Measurements from ENCODE around the gene CHERP. TPM values are rescaled to one million over a fixed set of nuclear protein-coding genes. Genes with fewer than 3 reads are reported as not detected.

CHERP gene
- total RNA-seq, 4 donors from 2014 or later: 9.8 to 22.5 (median 12.6) TPM

- no peak for TF ChIP-seq POLR2A (IDR thresholded peaks at IDR 0.05)
- TF ChIP-seq CTCF (IDR thresholded peaks at IDR 0.05): no peak
- TF ChIP-seq EP300 (IDR thresholded peaks at IDR 0.05): no peak
- H3K4me1 ChIP-seq: peaks cover 8 to 61% (median 33%) of the 10 kb centered on the region in 4 donors
- peak overlapping the region; percentile 54 to 100 (median 84) for H3K4me3 ChIP-seq
- H3K27ac ChIP-seq: peak overlapping the region in 1 of 4 donors; percentile 89
- 83 to 86% methylated on average over 12 of the region's 12 CpGs for WGBS, 2 donors
- H3K36me3 ChIP-seq: peaks cover 0 to 45% (median 5%) of the 10 kb centered on the region in 3 donors
- DNase-seq (ENCODE audit: low spot score in 2 of 2): no peak
- H3K9me3 ChIP-seq: no peaks in the 10 kb centered on the region
- H3K27me3 ChIP-seq: no peaks in the 10 kb centered on the region
Observed at GRCh38 chr19:16540948-16541347, 1.3 kb downstream of the CHERP start.

- 90 to 92% methylated on average over 13 of the region's 13 CpGs for WGBS, 2 donors
- Histone ChIP-seq H3K4me3 (no peak overlapping the region), H3K27ac (no peak overlapping the region), H3K4me1 (peaks cover 8 to 41% (median 25%) of the 10 kb centered on the region in 4 donors), H3K27me3 (no peaks in the 10 kb centered on the region), H3K36me3 (peaks cover 9 to 83% (median 35%) of the 10 kb centered on the region in 3 donors), H3K9me3 (no peaks in the 10 kb centered on the region)
- DNase-seq (ENCODE audit: low spot score in 2 of 2): no peak
- no peak for TF ChIP-seq POLR2A (IDR thresholded peaks at IDR 0.05)
- no peak for TF ChIP-seq EP300 (IDR thresholded peaks at IDR 0.05)
- TF ChIP-seq CTCF (IDR thresholded peaks at IDR 0.05): no peak
Observed at GRCh38 chr19:16537111-16537510, 5.1 kb downstream of the CHERP start.

- Histone ChIP-seq H3K4me3 (no peak overlapping the region), H3K9me3 (no peaks in the 10 kb centered on the region), H3K27me3 (no peaks in the 10 kb centered on the region), H3K27ac (no peak overlapping the region), H3K4me1 (peaks cover 4 to 36% (median 18%) of the 10 kb centered on the region in 4 donors), H3K36me3 (peaks cover 10 to 93% (median 45%) of the 10 kb centered on the region in 3 donors)
- TF ChIP-seq POLR2A (IDR thresholded peaks at IDR 0.05) (no peak), EP300 (IDR thresholded peaks at IDR 0.05) (no peak), CTCF (IDR thresholded peaks at IDR 0.05) (no peak)
- 86 to 94% methylated on average over 9 of the region's 9 CpGs for WGBS, 2 donors
- no peak for DNase-seq (ENCODE audit: low spot score in 2 of 2)
Observed at GRCh38 chr19:16536130-16536529, 6.1 kb downstream of the CHERP start.

- no peak for DNase-seq (ENCODE audit: low spot score in 2 of 2)
- Histone ChIP-seq H3K9me3 (no peaks in the 10 kb centered on the region), H3K27ac (no peak overlapping the region), H3K36me3 (peaks cover 14 to 97% (median 52%) of the 10 kb centered on the region in 3 donors), H3K4me3 (no peak overlapping the region), H3K27me3 (no peaks in the 10 kb centered on the region), H3K4me1 (peaks cover 0 to 28% (median 11%) of the 10 kb centered on the region in 4 donors)
- no peak for TF ChIP-seq CTCF (IDR thresholded peaks at IDR 0.05)
- no peak for TF ChIP-seq POLR2A (IDR thresholded peaks at IDR 0.05)
- no peak for TF ChIP-seq EP300 (IDR thresholded peaks at IDR 0.05)
- WGBS, 2 donors: 89 to 94% methylated on average over 17 to 18 of the region's 18 CpGs
Observed at GRCh38 chr19:16535381-16535780, 6.9 kb downstream of the CHERP start.

- Histone ChIP-seq H3K36me3 (peaks cover 15 to 100% (median 71%) of the 10 kb centered on the region in 3 donors), H3K9me3 (no peaks in the 10 kb centered on the region), H3K27ac (no peak overlapping the region), H3K27me3 (no peaks in the 10 kb centered on the region), H3K4me3 (no peak overlapping the region), H3K4me1 (peaks cover 0 to 12% (median 0%) of the 10 kb centered on the region in 4 donors)
- TF ChIP-seq EP300 (IDR thresholded peaks at IDR 0.05) (no peak), CTCF (IDR thresholded peaks at IDR 0.05) (no peak), POLR2A (IDR thresholded peaks at IDR 0.05) (no peak)
- 93 to 94% methylated on average over 37 to 43 of the region's 47 CpGs for WGBS, 2 donors
- no peak for DNase-seq (ENCODE audit: low spot score in 2 of 2)
Observed at GRCh38 chr19:16532440-16533234, 9.6 kb downstream of the CHERP start.
